IMR-90 (cell line): ENCODE results near the gene EPB41L2. TPM values are rescaled to one million over a fixed set of nuclear protein-coding genes. Genes with fewer than 3 reads are reported as not detected.

ENCODE experiments used
- ATAC-seq: fragments of 200-7000 bp; cut with Tn5 transposase; 2 replicates; pipeline ENCODE4 v1.9.1; 2020; ENCODE audit warnings: low read depth, mild to moderate bottlenecking, moderate library complexity
- BruUV-seq: library from RNA; stranded (reverse); fragments of 400-500 nt; replicated peaks from 2 replicates; lab custom pipeline; 2021; lab: Mats Ljungman, UMichigan
- CTCF ChIA-PET: fragments of 300-600 bp; formaldehyde crosslinking; extraction: SDS; loops from one replicate; lab custom pipeline; 2021; ENCODE audit warnings: antibody characterized with exemption; lab: Yijun Ruan, JAX
- POLR2A ChIA-PET: fragments of 300-600 bp; sonication (Branson Sonifier 250); formaldehyde crosslinking; loops from one replicate; lab custom pipeline; 2022; ENCODE audit warnings: antibody characterized with exemption; ENCODE audit not compliant: unreplicated experiment; lab: Charles Lee
- DNase-seq: peaks from one replicate; pipeline ENCODE4 v3.0.0; 2013
- H2AFZ ChIP-seq: replicated peaks from 2 replicates; pipeline ENCODE3; 2013; ENCODE audit warnings: low read length, mild to moderate bottlenecking; ENCODE audit not compliant: poor library complexity
- H2AK5ac ChIP-seq: 2 replicates; pipeline ENCODE4 v1.6.1; 2013; ENCODE audit warnings: low read depth, low read length, inconsistent platforms
- H2AK9ac ChIP-seq: replicated peaks from 2 replicates; pipeline ENCODE3; 2013; ENCODE audit warnings: mild to moderate bottlenecking, low read depth, low read length, moderate library complexity; ENCODE audit not compliant: poor library complexity
- H2BK120ac ChIP-seq: 2 replicates; pipeline ENCODE4 v1.6.1; 2013; ENCODE audit warnings: low read depth, low read length, inconsistent platforms
- H2BK15ac ChIP-seq: 3 replicates; pipeline ENCODE4 v1.6.1; 2013; ENCODE audit warnings: low read depth, low read length, inconsistent platforms
- H2BK20ac ChIP-seq: 2 replicates; pipeline ENCODE4 v1.6.1; 2013; ENCODE audit warnings: low read depth, mild to moderate bottlenecking, inconsistent platforms, low read length, moderate library complexity
- H2BK5ac ChIP-seq: 2 replicates; pipeline ENCODE4 v1.6.1; 2013; ENCODE audit warnings: mild to moderate bottlenecking, low read depth, low read length, inconsistent platforms; ENCODE audit not compliant: poor library complexity, severe bottlenecking
- H3K14ac ChIP-seq: replicated peaks from 2 replicates; pipeline ENCODE4 v1.6.1; 2013; ENCODE audit warnings: low read depth, low read length, inconsistent platforms
- H3K18ac ChIP-seq: 2 replicates; pipeline ENCODE4 v1.6.1; 2013; ENCODE audit warnings: low read depth, low read length, control low read depth
- H3K23ac ChIP-seq: 2 replicates; pipeline ENCODE4 v1.6.1; 2013; ENCODE audit warnings: low read depth, low read length, inconsistent platforms
- H3K27ac ChIP-seq: 2 replicates; pipeline ENCODE4 v1.5.1; 2013; ENCODE audit warnings: mild to moderate bottlenecking, control low read depth, low read length; ENCODE audit not compliant: insufficient read depth
- H3K27me3 ChIP-seq: 2 replicates; pipeline ENCODE4 v1.6.1; 2013; ENCODE audit warnings: low read length; ENCODE audit not compliant: control insufficient read depth, insufficient read depth
- H3K36me3 ChIP-seq: 2 replicates; pipeline ENCODE4 v1.6.1; 2013; ENCODE audit warnings: low read length, mixed read lengths; ENCODE audit not compliant: control insufficient read depth, insufficient read depth
- H3K4ac ChIP-seq: 2 replicates; pipeline ENCODE4 v1.6.1; 2013; ENCODE audit warnings: low read depth, low read length, inconsistent platforms
- H3K4me1 ChIP-seq: 2 replicates; pipeline ENCODE4 v1.6.1; 2013; ENCODE audit warnings: low read length, mixed read lengths; ENCODE audit not compliant: control insufficient read depth, insufficient read depth
- H3K4me2 ChIP-seq: 2 replicates; pipeline ENCODE4 v1.6.1; 2013; ENCODE audit warnings: low read depth, mild to moderate bottlenecking, control low read depth, low read length, moderate library complexity
- H3K4me3 ChIP-seq: 2 replicates; pipeline ENCODE4 v1.5.1; 2013; ENCODE audit warnings: low read depth, mild to moderate bottlenecking, control low read depth, low read length, moderate library complexity; ENCODE audit not compliant: insufficient read depth
- H3K56ac ChIP-seq: 2 replicates; pipeline ENCODE4 v1.6.1; 2013; ENCODE audit warnings: low read length, inconsistent platforms; ENCODE audit not compliant: insufficient read depth; ENCODE audit errors: extremely low read depth
- H3K79me1 ChIP-seq, 2 experiments: 2 replicates each; pipeline ENCODE4 v1.6.1; 2013; ENCODE audit warnings: low read length in 2 of 2, inconsistent platforms in 1 of 2, low read depth in 1 of 2
- H3K9ac ChIP-seq: 2 replicates; pipeline ENCODE4 v1.6.1; 2013; ENCODE audit warnings: low read depth, low read length, control low read depth
- H3K9me1 ChIP-seq: 2 replicates; pipeline ENCODE4 v1.6.1; 2013; ENCODE audit warnings: low read length, inconsistent platforms; ENCODE audit not compliant: insufficient read depth
- H3K9me3 ChIP-seq: 2 replicates; pipeline ENCODE4 v1.6.1; 2013; ENCODE audit warnings: low read length; ENCODE audit not compliant: control insufficient read depth, insufficient read depth
- H4K20me1 ChIP-seq: 2 replicates; pipeline ENCODE4 v1.6.1; 2013; ENCODE audit warnings: low read length, inconsistent platforms; ENCODE audit not compliant: insufficient read depth
- H4K5ac ChIP-seq: 2 replicates; pipeline ENCODE4 v1.6.1; 2013; ENCODE audit warnings: mild to moderate bottlenecking, low read depth, low read length, control low read depth
- H4K8ac ChIP-seq, 2 experiments: 2 replicates each; pipeline ENCODE4 v1.6.1; 2013; ENCODE audit warnings: low read depth in 2 of 2, low read length in 2 of 2, control low read depth in 1 of 2, inconsistent platforms in 1 of 2
- H4K91ac ChIP-seq: 2 replicates; pipeline ENCODE4 v1.6.1; 2013; ENCODE audit warnings: low read depth, low read length, inconsistent platforms; ENCODE audit not compliant: insufficient read depth
- BHLHE40 ChIP-seq: fragments of 150-350 bp; IDR thresholded peaks from 2 replicates; pipeline ENCODE4 v1.6.1; 2016; ENCODE audit warnings: mild to moderate bottlenecking, low read depth, low read length
- CEBPB ChIP-seq: IDR thresholded peaks from 2 replicates; pipeline ENCODE4 v1.6.1; 2012; ENCODE audit warnings: low read depth, low read length, improper control_type of control experiment
- CHD1 ChIP-seq: IDR thresholded peaks from 2 replicates; pipeline ENCODE4 v1.6.1; 2012; ENCODE audit warnings: low read depth, low read length, improper control_type of control experiment
- CTCF ChIP-seq: conservative IDR thresholded peaks from 2 replicates; pipeline ENCODE4 v1.5.1; 2012; ENCODE audit warnings: mild to moderate bottlenecking, low read depth, low read length, improper control_type of control experiment
- ELK1 ChIP-seq: fragments of 150-350 bp; IDR thresholded peaks from 2 replicates; pipeline ENCODE4 v1.6.1; 2016; ENCODE audit warnings: low read depth, mild to moderate bottlenecking, low read length, moderate library complexity, borderline replicate concordance
- FOS ChIP-seq: fragments of 150-350 bp; IDR thresholded peaks from 2 replicates; pipeline ENCODE4 v1.6.1; 2016; ENCODE audit warnings: low read depth, low read length
- MAFK ChIP-seq: IDR thresholded peaks from 2 replicates; pipeline ENCODE4 v1.6.1; 2012; ENCODE audit warnings: low read depth, low read length, improper control_type of control experiment
- MAZ ChIP-seq: IDR thresholded peaks from 2 replicates; pipeline ENCODE4 v1.6.1; 2012; ENCODE audit warnings: low read depth, mild to moderate bottlenecking, low read length, improper control_type of control experiment, moderate library complexity, borderline replicate concordance
- MXI1 ChIP-seq: IDR thresholded peaks from 2 replicates; pipeline ENCODE4 v1.6.1; 2012; ENCODE audit warnings: low read depth, mild to moderate bottlenecking, low read length, moderate library complexity, borderline replicate concordance
- NFE2L2 ChIP-seq: fragments of 150-350 bp; IDR thresholded peaks from 2 replicates; pipeline ENCODE4 v1.6.1; 2016; ENCODE audit warnings: low read depth, mild to moderate bottlenecking, low read length
- POLR2A ChIP-seq: IDR thresholded peaks from 2 replicates; pipeline ENCODE4 v1.6.1; 2012; ENCODE audit warnings: mild to moderate bottlenecking, low read depth, low read length
- RAD21 ChIP-seq: IDR thresholded peaks from 2 replicates; pipeline ENCODE4 v1.6.1; 2012; ENCODE audit warnings: low read length, improper control_type of control experiment
- RCOR1 ChIP-seq: IDR thresholded peaks from 2 replicates; pipeline ENCODE4 v1.6.1; 2012; ENCODE audit warnings: mild to moderate bottlenecking, low read length, improper control_type of control experiment; ENCODE audit not compliant: insufficient replicate concordance
- RFX5 ChIP-seq: IDR thresholded peaks from 2 replicates; pipeline ENCODE4 v1.8.0; 2012; ENCODE audit warnings: low read depth, mild to moderate bottlenecking, low read length, moderate library complexity
- SMC3 ChIP-seq: fragments of 150-350 bp; IDR thresholded peaks from 2 replicates; pipeline ENCODE4 v1.6.1; 2016; ENCODE audit warnings: low read depth, mild to moderate bottlenecking, antibody characterized with exemption, low read length, moderate library complexity
- USF2 ChIP-seq: fragments of 150-350 bp; IDR thresholded peaks from 2 replicates; pipeline ENCODE4 v1.6.1; 2017; ENCODE audit warnings: mild to moderate bottlenecking, antibody characterized with exemption, low read length, low read depth
- dilution Hi-C: fragments of 300-500 bp; cut with HindIII; formaldehyde crosslinking; loops from one replicate; pipeline ENCODE4 v1.14.3; 2018; ENCODE audit warnings: low sequenced_read_pairs; ENCODE audit not compliant: unreplicated experiment
- in situ Hi-C: fragments of 300-500 bp; cut with MboI; formaldehyde crosslinking; loops from 3 replicates; pipeline ENCODE4 v1.14.3; 2019; ENCODE audit warnings: low sequenced_read_pairs, inconsistent platforms, mixed read lengths
- intact Hi-C: fragments of 100-400 bp; cut with micrococcal nuclease; formaldehyde crosslinking; loops from 2 replicates; pipeline ENCODE4 v1.10.0; 2022
- polyA plus RNA-seq, 3 experiments: library from polyadenylated mRNA; depleted of rRNA; stranded (reverse); fragments of >200 nt; gene quantifications; 2 replicates each; pipeline ENCODE4 v1.2.3, GENCODE V29; 2012; ENCODE audit warnings: low replicate concordance in 1 of 3
- total RNA-seq: library from RNA; depleted of rRNA; stranded (reverse); fragments of >200 nt; gene quantifications from 2 replicates; pipeline ENCODE4 v1.2.3, GENCODE V29; 2012

EPB41L2 gene
- total and polyA plus RNA-seq, 2 of the 4 experiments (the other 2 are of a cell fraction) = 85.7 to 99.8 TPM

GRCh38 chr6:131065824-131066171 lies 2.8 kb upstream of the EPB41L2 start:
- no peak overlapping the region for H4K91ac ChIP-seq
- BruUV-seq = no TSS peak
- peak overlapping the region; percentile 25; the same call in 1 of the 3 replicates for H2BK15ac ChIP-seq
- H2BK20ac ChIP-seq = no peak overlapping the region
- peaks cover 0 to 15% of the 10 kb centered on the region in 2 experiments; a peak in 3 of 4 replicates for H3K79me1 ChIP-seq
- H3K4me3 ChIP-seq = no peak overlapping the region
- DNase-seq = no peak
- dilution Hi-C loops (no loop called here), in situ Hi-C loops (no loop called here), intact Hi-C loops (no loop called here)
- POLR2A ChIA-PET = interaction anchor here (0.6 kb wide), 1 partner anchor 884 kb away, joined by 3 read pairs; no protein-coding TSS in a partner anchor
- no peak overlapping the region for H2AK9ac ChIP-seq
- no peaks in the 10 kb centered on the region for H3K36me3 ChIP-seq
- no peak overlapping the region for H2AFZ ChIP-seq
- H3K18ac ChIP-seq = no peak overlapping the region
- ATAC-seq = no peak
- no peak for TF ChIP-seq ELK1
- no peak for TF ChIP-seq RAD21
- TF ChIP-seq MXI1 = no peak
- TF ChIP-seq NFE2L2 = no peak
- TF ChIP-seq MAFK = no peak
- TF ChIP-seq USF2 = no peak
- TF ChIP-seq CHD1 = no peak
- no peak for TF ChIP-seq RCOR1
- no peak for TF ChIP-seq MAZ
- no peak for TF ChIP-seq RFX5
- TF ChIP-seq POLR2A = no peak
- TF ChIP-seq BHLHE40 = no peak
- TF ChIP-seq CTCF = no peak
- no peak for TF ChIP-seq CEBPB
- no peak for TF ChIP-seq SMC3
- no peak for TF ChIP-seq FOS
- no peak overlapping the region for H4K8ac ChIP-seq
- H3K27ac ChIP-seq = no peak overlapping the region
- H2BK120ac ChIP-seq = no peak overlapping the region
- no peak overlapping the region for H3K4me2 ChIP-seq
- H3K14ac ChIP-seq = no peak overlapping the region
- 0 out of 2 replicates have a peak, but pooled peaks cover 2% of the 10 kb centered on the region for H3K4me1 ChIP-seq
- no peaks in the 10 kb centered on the region; the same call in 1 of the 2 replicates for H3K9me1 ChIP-seq
- no peak overlapping the region for H3K23ac ChIP-seq
- H4K5ac ChIP-seq = no peak overlapping the region
- no peak overlapping the region; the same call in none of the 2 replicates for H2AK5ac ChIP-seq
- no peaks in the 10 kb centered on the region for H3K9me3 ChIP-seq
- H3K27me3 ChIP-seq = no peaks in the 10 kb centered on the region
- H4K20me1 ChIP-seq = peaks cover 8% of the 10 kb centered on the region; the same call in 1 of the 2 replicates
- H2BK5ac ChIP-seq = no peak overlapping the region
- CTCF ChIA-PET = no interaction called here
- H3K9ac ChIP-seq = no peak overlapping the region
- no peak overlapping the region for H3K56ac ChIP-seq
- no peak overlapping the region for H3K4ac ChIP-seq
